D721Med (cell line): Measurements from ENCODE around the gene DPM1.

Experiments used
- DNase-seq: peaks from one replicate; pipeline ENCODE4 v3.0.0; 2011; ENCODE audit warnings: low spot score; ENCODE audit not compliant: insufficient read length
- FAIRE-seq: peaks from 2 replicates; lab custom pipeline; 2011; peaks lifted over from hg19 to GRCh38; lab: Jason Lieb, UNC
- CTCF ChIP-seq: IDR thresholded peaks from 2 replicates; pipeline ENCODE4 v1.5.1; 2012; ENCODE audit warnings: mild to moderate bottlenecking, control low read depth; ENCODE audit not compliant: insufficient read depth; ENCODE audit errors: missing control alignments

DPM1 gene

GRCh38 chr20:50957798-50958614, at the start of gene DPM1:
Gene DPM1 (minus strand): TSS chr20:50958532. CDS start chr20:50958523, 9 bp downstream.
- no peak for TF ChIP-seq CTCF
- peak; percentile 59 for DNase-seq
- FAIRE-seq, result no peak

- no peak for DNase-seq
Observed at GRCh38 chr20:51005214-51005613, 46.9 kb upstream of the DPM1 start.

GRCh38 chr20:51004781-51005180, 46.4 kb upstream of the DPM1 start:
- FAIRE-seq (no peak), DNase-seq (no peak)
- no peak for TF ChIP-seq CTCF

More at GRCh38 chr20:51005214-51005613, 46.9 kb upstream of the DPM1 start:
- no peak for FAIRE-seq
- no peak for TF ChIP-seq CTCF

GRCh38 chr20:51004305-51004727, 46.0 kb upstream of the DPM1 start:
- FAIRE-seq, result no peak
- no peak for TF ChIP-seq CTCF
- DNase-seq, result no peak

- FAIRE-seq, result no peak
- no peak for DNase-seq
- no peak for TF ChIP-seq CTCF
Observed at GRCh38 chr20:51003753-51004152, 45.4 kb upstream of the DPM1 start.

- DNase-seq, result no peak
- FAIRE-seq, result no peak
- no peak for TF ChIP-seq CTCF
Observed at GRCh38 chr20:51002633-51003032, 44.3 kb upstream of the DPM1 start.

- TF ChIP-seq CTCF, result no peak
- FAIRE-seq (no peak), DNase-seq (no peak)
Observed at GRCh38 chr20:51001430-51002265, 43.3 kb upstream of the DPM1 start.
